HUES64 (cell line): ENCODE results near the gene CDH4.

Experiments
- H3K27ac ChIP-seq: 2 replicates; pipeline ENCODE4 v1.7.0; 2013; ENCODE audit warnings: low read depth, low read length, inconsistent platforms
- H3K27me3 ChIP-seq: 2 replicates; pipeline ENCODE4 v1.6.1; 2013; ENCODE audit warnings: mild to moderate bottlenecking, low read length; ENCODE audit not compliant: insufficient read depth
- H3K36me3 ChIP-seq: 2 replicates; pipeline ENCODE4 v1.6.1; 2013; ENCODE audit warnings: mild to moderate bottlenecking, low read length; ENCODE audit not compliant: insufficient read depth
- H3K4me1 ChIP-seq: 2 replicates; pipeline ENCODE4 v1.6.1; 2013; ENCODE audit warnings: mild to moderate bottlenecking, low read length, moderate library complexity; ENCODE audit not compliant: insufficient read depth
- H3K4me3 ChIP-seq: 2 replicates; pipeline ENCODE4 v1.5.1; 2013; ENCODE audit warnings: mild to moderate bottlenecking, low read length, moderate library complexity
- H3K9ac ChIP-seq: 2 replicates; pipeline ENCODE4 v1.6.1; 2013; ENCODE audit warnings: mild to moderate bottlenecking, low read depth, low read length
- H3K9me3 ChIP-seq: 2 replicates; pipeline ENCODE4 v1.6.1; 2013; ENCODE audit warnings: low read depth, low read length; ENCODE audit not compliant: insufficient read depth
- WGBS: fragments of 150-250, 120-280 bp; methylation state at CpG from one replicate; pipeline ENCODE4 v1.1.7; 2013; ENCODE audit warnings: missing lambda C conversion rate; 5-methylcytosine and 5-hydroxymethylcytosine counted together

The CDH4 gene

GRCh38 chr20:61706259-61706961, 454.3 kb downstream of the CDH4 start:
- Histone ChIP-seq H3K27ac (no peak overlapping the region), H3K9ac (no peak overlapping the region), H3K4me1 (no peaks in the 10 kb centered on the region), H3K36me3 (no peaks in the 10 kb centered on the region), H3K4me3 (no peak overlapping the region), H3K27me3 (no peaks in the 10 kb centered on the region; the same call in 1 of the 2 replicates), H3K9me3 (no peaks in the 10 kb centered on the region)
- WGBS: 93% methylated on average over 29 of the region's 29 CpGs

GRCh38 chr20:61708891-61709290, 456.8 kb downstream of the CDH4 start:
- 95% methylated on average over 11 of the region's 11 CpGs for WGBS
- H3K9ac ChIP-seq: no peak overlapping the region
- no peak overlapping the region for H3K4me3 ChIP-seq
- no peaks in the 10 kb centered on the region for H3K4me1 ChIP-seq
- no peak overlapping the region for H3K27ac ChIP-seq
- H3K9me3 ChIP-seq: no peaks in the 10 kb centered on the region
- H3K36me3 ChIP-seq: no peaks in the 10 kb centered on the region
- H3K27me3 ChIP-seq: no peaks in the 10 kb centered on the region; the same call in 1 of the 2 replicates

GRCh38 chr20:61710108-61710507, 458.0 kb downstream of the CDH4 start:
- H3K9me3 ChIP-seq: no peaks in the 10 kb centered on the region
- H3K4me3 ChIP-seq: no peak overlapping the region
- H3K4me1 ChIP-seq: no peaks in the 10 kb centered on the region
- 95% methylated on average over 8 of the region's 8 CpGs for WGBS
- no peak overlapping the region for H3K9ac ChIP-seq
- no peaks in the 10 kb centered on the region for H3K36me3 ChIP-seq
- H3K27me3 ChIP-seq: no peaks in the 10 kb centered on the region; the same call in 1 of the 2 replicates
- no peak overlapping the region for H3K27ac ChIP-seq

GRCh38 chr20:61712688-61713087, 460.6 kb downstream of the CDH4 start:
- Histone ChIP-seq H3K9ac (no peak overlapping the region), H3K27me3 (no peaks in the 10 kb centered on the region; the same call in 1 of the 2 replicates), H3K4me3 (no peak overlapping the region), H3K9me3 (0 out of 2 replicates have a peak, but pooled peaks cover 4% of the 10 kb centered on the region), H3K27ac (no peak overlapping the region), H3K36me3 (no peaks in the 10 kb centered on the region), H3K4me1 (no peaks in the 10 kb centered on the region)
- WGBS: 78% methylated on average over 9 of the region's 9 CpGs

GRCh38 chr20:61718361-61719005, 466.4 kb downstream of the CDH4 start:
- Histone ChIP-seq H3K27ac (no peak overlapping the region), H3K36me3 (no peaks in the 10 kb centered on the region), H3K9ac (no peak overlapping the region), H3K27me3 (peaks cover 7% of the 10 kb centered on the region), H3K4me1 (peaks cover 17% of the 10 kb centered on the region), H3K4me3 (no peak overlapping the region), H3K9me3 (0 out of 2 replicates have a peak, but pooled peaks cover 4% of the 10 kb centered on the region)
- WGBS: 92% methylated on average over 11 of the region's 11 CpGs

GRCh38 chr20:61719691-61720347, 467.8 kb downstream of the CDH4 start:
- H3K27ac ChIP-seq: no peak overlapping the region
- H3K4me3 ChIP-seq: peak overlapping the region; percentile 12; the same call in 1 of the 2 replicates
- H3K9me3 ChIP-seq: 0 out of 2 replicates have a peak, but pooled peaks cover 4% of the 10 kb centered on the region
- H3K9ac ChIP-seq: peak overlapping the region; percentile 40; the same call in 1 of the 2 replicates
- peaks cover 17% of the 10 kb centered on the region for H3K4me1 ChIP-seq
- no peaks in the 10 kb centered on the region for H3K36me3 ChIP-seq
- WGBS: 36% methylated on average over 25 of the region's 25 CpGs
- peaks cover 7% of the 10 kb centered on the region; the same call in 1 of the 2 replicates for H3K27me3 ChIP-seq

- no peak overlapping the region for H3K27ac ChIP-seq
- no peaks in the 10 kb centered on the region for H3K36me3 ChIP-seq
- no peak overlapping the region for H3K4me3 ChIP-seq
- no peak overlapping the region; the same call in 1 of the 2 replicates for H3K9ac ChIP-seq
- H3K4me1 ChIP-seq: peaks cover 17% of the 10 kb centered on the region
- 0 out of 2 replicates have a peak, but pooled peaks cover 4% of the 10 kb centered on the region for H3K9me3 ChIP-seq
- WGBS: 69% methylated on average over 4 of the region's 4 CpGs
- H3K27me3 ChIP-seq: peaks cover 7% of the 10 kb centered on the region; the same call in 1 of the 2 replicates
These were observed 468.3 kb downstream of the CDH4 start for GRCh38 chr20:61720348-61720696.

GRCh38 chr20:61722146-61722678, 470.2 kb downstream of the CDH4 start:
- Histone ChIP-seq H3K27me3 (peaks cover 7% of the 10 kb centered on the region; the same call in 1 of the 2 replicates), H3K9me3 (no peaks in the 10 kb centered on the region), H3K27ac (no peak overlapping the region), H3K9ac (no peak overlapping the region), H3K4me1 (peaks cover 17% of the 10 kb centered on the region), H3K36me3 (no peaks in the 10 kb centered on the region), H3K4me3 (no peak overlapping the region)
- 88% methylated on average over 8 of the region's 8 CpGs for WGBS

- Histone ChIP-seq H3K4me1 (peaks cover 16% of the 10 kb centered on the region), H3K9ac (no peak overlapping the region), H3K9me3 (no peaks in the 10 kb centered on the region), H3K36me3 (no peaks in the 10 kb centered on the region), H3K27ac (no peak overlapping the region), H3K4me3 (no peak overlapping the region), H3K27me3 (peaks cover 7% of the 10 kb centered on the region; the same call in 1 of the 2 replicates)
- 93% methylated on average over 12 of the region's 12 CpGs for WGBS
These were observed 471.6 kb downstream of the CDH4 start for GRCh38 chr20:61723529-61724257.

- Histone ChIP-seq H3K9ac (no peak overlapping the region), H3K27ac (no peak overlapping the region), H3K9me3 (no peaks in the 10 kb centered on the region), H3K4me3 (no peak overlapping the region), H3K27me3 (peaks cover 3% of the 10 kb centered on the region; the same call in 1 of the 2 replicates), H3K36me3 (no peaks in the 10 kb centered on the region), H3K4me1 (peaks cover 9% of the 10 kb centered on the region)
- 24% methylated on average over 4 of the region's 4 CpGs for WGBS
These were observed 472.3 kb downstream of the CDH4 start for GRCh38 chr20:61724376-61724775.
